ENCODE data around the gene AHNAK.
"Not testable (repeated sequence)": the region's sequence is repeated elsewhere in the genome, so short reads cannot be mapped to it uniquely, and the experiment has no call there.

Gene AHNAK

GRCh38 chr11:62386083-62386482, 160.5 kb downstream of the AHNAK start:
- in situ Hi-C loops (cut with MboI; ENCODE audit: low pct_unique_long_range_greater_than_20kb, low sequenced_read_pairs): loop anchor here (25.0 kb wide), 1 partner anchor 301 kb away; the partner anchor contains the start of genes LRRN4CL and UBXN1
- not testable (repeated sequence) for DNase-seq

- in situ Hi-C loops (cut with MboI; ENCODE audit: low pct_unique_long_range_greater_than_20kb, low sequenced_read_pairs): loop anchor here (25.0 kb wide), 1 partner anchor 303 kb away; the partner anchor contains the start of genes LRRN4CL and UBXN1
Measured at GRCh38 chr11:62383822-62384221, 162.8 kb downstream of the AHNAK start.

More at GRCh38 chr11:62383822-62384221, 162.8 kb downstream of the AHNAK start:
- DNase-seq: no peak

All from KBM-7 (cell line).